OCI-LY1 (cell line): ENCODE results near the gene FHIT.

ENCODE experiments used
- CTCF ChIP-seq: fragments of 200-600 bp; sonication (generic), shearing (Covaris generic); IDR thresholded peaks from 2 replicates; pipeline ENCODE4 v1.5.1; 2017; ENCODE audit warnings: mild to moderate bottlenecking, antibody characterized with exemption, low read length, moderate library complexity, mixed read lengths
- EZH2 ChIP-seq: fragments of 200-600 bp; sonication (generic), shearing (Covaris generic); IDR thresholded peaks from 2 replicates; pipeline ENCODE4 v1.8.0; 2017; ENCODE audit warnings: borderline replicate concordance, mixed run types, mild to moderate bottlenecking, antibody characterized with exemption, low read length, moderate library complexity, mixed read lengths

GRCh38 chr3:60056404-60056803 is 1194.8 kb downstream of the FHIT start:
- TF ChIP-seq CTCF (no peak), EZH2 (no peak)
